PC-9 (cell line): ENCODE results near the gene HAL. TPM values are rescaled to one million over a fixed set of nuclear protein-coding genes. Genes with fewer than 3 reads are reported as not detected.

ENCODE experiments used
- BruUV-seq: library from RNA; stranded (reverse); fragments of 400-500 nt; replicated peaks from 2 replicates; lab custom pipeline; 2021; lab: Mats Ljungman, UMichigan
- CTCF ChIA-PET: fragments of 300-600 bp; sonication (Branson Sonifier 250); formaldehyde crosslinking; loops from one replicate; lab custom pipeline; 2022; ENCODE audit warnings: antibody characterized with exemption; lab: Charles Lee
- POLR2A ChIA-PET: fragments of 300-600 bp; sonication (Branson Sonifier 250); formaldehyde crosslinking; loops from one replicate; lab custom pipeline; 2022; ENCODE audit warnings: antibody characterized with exemption; ENCODE audit not compliant: unreplicated experiment; lab: Charles Lee
- DNase-seq, 2 experiments: peaks; one replicate each; pipeline versions ENCODE4 v3.0.0 to v3.0.0-alpha.2; 2015 to 2022; ENCODE audit warnings: mixed read lengths in 1 of 2
- H2AFZ ChIP-seq: fragments of 200-600 bp; sonication (generic); 2 replicates; pipeline ENCODE4 v1.8.1; 2017; ENCODE audit warnings: antibody characterized with exemption
- H3F3A ChIP-seq: fragments of 200-600 bp; sonication (generic); 2 replicates; pipeline ENCODE4 v1.8.1; 2017; ENCODE audit warnings: antibody characterized with exemption, mild to moderate bottlenecking, low read depth; ENCODE audit not compliant: insufficient read depth
- H3K27ac ChIP-seq: fragments of 200-600 bp; sonication (generic); 2 replicates; pipeline ENCODE4 v1.6.1; 2016; ENCODE audit warnings: mixed run types
- H3K27me3 ChIP-seq: fragments of 200-600 bp; sonication (generic); 2 replicates; pipeline ENCODE4 v1.6.1; 2016; ENCODE audit warnings: low read depth, mixed run types; ENCODE audit not compliant: insufficient read depth
- H3K36me3 ChIP-seq: fragments of 200-600 bp; sonication (generic); 2 replicates; pipeline ENCODE4 v1.6.1; 2016; ENCODE audit warnings: low read depth, mixed run types
- H3K4me1 ChIP-seq: fragments of 200-600 bp; sonication (generic); replicated peaks from 2 replicates; pipeline ENCODE4 v1.6.1; 2016; ENCODE audit warnings: mixed run types; ENCODE audit not compliant: insufficient read depth
- H3K4me2 ChIP-seq: fragments of 200-600 bp; sonication (generic); 2 replicates; pipeline ENCODE4 v1.6.1; 2017; ENCODE audit warnings: mixed run types
- H3K4me3 ChIP-seq: fragments of 200-600 bp; sonication (generic); 2 replicates; pipeline ENCODE4 v1.6.1; 2016; ENCODE audit warnings: mixed run types
- H3K79me2 ChIP-seq: fragments of 200-600 bp; sonication (generic); 2 replicates; pipeline ENCODE4 v1.6.1; 2017; ENCODE audit warnings: low read depth, mixed run types
- H3K9me2 ChIP-seq: fragments of 200-600 bp; sonication (generic); 2 replicates; pipeline ENCODE4 v1.8.1; 2017; ENCODE audit warnings: mild to moderate bottlenecking; ENCODE audit not compliant: insufficient read depth
- H3K9me3 ChIP-seq: fragments of 200-600 bp; sonication (generic); 2 replicates; pipeline ENCODE4 v1.8.1; 2016; ENCODE audit warnings: low read depth; ENCODE audit not compliant: insufficient read depth
- H4K20me1 ChIP-seq: fragments of 200-600 bp; sonication (generic); 2 replicates; pipeline ENCODE4 v1.8.1; 2017; ENCODE audit not compliant: insufficient read depth
- EZH2 ChIP-seq: fragments of 200-600 bp; sonication (generic); IDR thresholded peaks from 2 replicates; pipeline ENCODE4 v1.8.0; 2017; ENCODE audit warnings: antibody characterized with exemption, low read depth
- intact Hi-C: fragments of 100-400 bp; cut with micrococcal nuclease; formaldehyde crosslinking; loops from one replicate; pipeline ENCODE4 v1.10.0; 2022; ENCODE audit not compliant: unreplicated experiment
- total RNA-seq: library from RNA; stranded (reverse); gene quantifications from 2 replicates; pipeline ENCODE4 v1.2.3, GENCODE V29; 2021
- TF ChIP-seq, protein P1 (sequence below): fragments of 200-600 bp; sonication (generic); conservative IDR thresholded peaks from 2 replicates; pipeline ENCODE4 v1.6.1; 2017; ENCODE audit warnings: mixed run types, antibody characterized with exemption, mild to moderate bottlenecking, moderate library complexity

HAL gene
- total RNA-seq, 1 experiment from 2014 or later, result 1.3 TPM

- H3K9me3 ChIP-seq, result no peaks in the 10 kb centered on the region
- no peaks in the 10 kb centered on the region for H4K20me1 ChIP-seq
- no peaks in the 10 kb centered on the region for H3K79me2 ChIP-seq
- ChIA-PET CTCF (no interaction called here), POLR2A (interaction anchor here (0.6 kb wide), 1 partner anchor 279 kb away, joined by 3 read pairs; no protein-coding TSS in a partner anchor)
- no peak overlapping the region for H2AFZ ChIP-seq
- peak overlapping the region; percentile 48 for H3K27ac ChIP-seq
- H3K36me3 ChIP-seq, result no peaks in the 10 kb centered on the region
- no peak for TF ChIP-seq EZH2
- TF ChIP-seq, protein P1, sequence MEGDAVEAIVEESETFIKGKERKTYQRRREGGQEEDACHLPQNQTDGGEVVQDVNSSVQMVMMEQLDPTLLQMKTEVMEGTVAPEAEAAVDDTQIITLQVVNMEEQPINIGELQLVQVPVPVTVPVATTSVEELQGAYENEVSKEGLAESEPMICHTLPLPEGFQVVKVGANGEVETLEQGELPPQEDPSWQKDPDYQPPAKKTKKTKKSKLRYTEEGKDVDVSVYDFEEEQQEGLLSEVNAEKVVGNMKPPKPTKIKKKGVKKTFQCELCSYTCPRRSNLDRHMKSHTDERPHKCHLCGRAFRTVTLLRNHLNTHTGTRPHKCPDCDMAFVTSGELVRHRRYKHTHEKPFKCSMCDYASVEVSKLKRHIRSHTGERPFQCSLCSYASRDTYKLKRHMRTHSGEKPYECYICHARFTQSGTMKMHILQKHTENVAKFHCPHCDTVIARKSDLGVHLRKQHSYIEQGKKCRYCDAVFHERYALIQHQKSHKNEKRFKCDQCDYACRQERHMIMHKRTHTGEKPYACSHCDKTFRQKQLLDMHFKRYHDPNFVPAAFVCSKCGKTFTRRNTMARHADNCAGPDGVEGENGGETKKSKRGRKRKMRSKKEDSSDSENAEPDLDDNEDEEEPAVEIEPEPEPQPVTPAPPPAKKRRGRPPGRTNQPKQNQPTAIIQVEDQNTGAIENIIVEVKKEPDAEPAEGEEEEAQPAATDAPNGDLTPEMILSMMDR, result no peak
- DNase-seq, result peak in 1 of 2 experiments; percentile 69
- H3K4me3 ChIP-seq, result no peak overlapping the region
- intact Hi-C loops, result no loop called here
- peaks cover 39% of the 10 kb centered on the region for H3K4me1 ChIP-seq
- no TSS peak for BruUV-seq
- H3K27me3 ChIP-seq, result no peaks in the 10 kb centered on the region
- peaks cover 36% of the 10 kb centered on the region for H3F3A ChIP-seq
- H3K4me2 ChIP-seq, result peak overlapping the region; percentile 60
- no peaks in the 10 kb centered on the region for H3K9me2 ChIP-seq
These were observed 1.1 kb upstream of the HAL start for GRCh38 chr12:95997276-95997675.

DNA sequence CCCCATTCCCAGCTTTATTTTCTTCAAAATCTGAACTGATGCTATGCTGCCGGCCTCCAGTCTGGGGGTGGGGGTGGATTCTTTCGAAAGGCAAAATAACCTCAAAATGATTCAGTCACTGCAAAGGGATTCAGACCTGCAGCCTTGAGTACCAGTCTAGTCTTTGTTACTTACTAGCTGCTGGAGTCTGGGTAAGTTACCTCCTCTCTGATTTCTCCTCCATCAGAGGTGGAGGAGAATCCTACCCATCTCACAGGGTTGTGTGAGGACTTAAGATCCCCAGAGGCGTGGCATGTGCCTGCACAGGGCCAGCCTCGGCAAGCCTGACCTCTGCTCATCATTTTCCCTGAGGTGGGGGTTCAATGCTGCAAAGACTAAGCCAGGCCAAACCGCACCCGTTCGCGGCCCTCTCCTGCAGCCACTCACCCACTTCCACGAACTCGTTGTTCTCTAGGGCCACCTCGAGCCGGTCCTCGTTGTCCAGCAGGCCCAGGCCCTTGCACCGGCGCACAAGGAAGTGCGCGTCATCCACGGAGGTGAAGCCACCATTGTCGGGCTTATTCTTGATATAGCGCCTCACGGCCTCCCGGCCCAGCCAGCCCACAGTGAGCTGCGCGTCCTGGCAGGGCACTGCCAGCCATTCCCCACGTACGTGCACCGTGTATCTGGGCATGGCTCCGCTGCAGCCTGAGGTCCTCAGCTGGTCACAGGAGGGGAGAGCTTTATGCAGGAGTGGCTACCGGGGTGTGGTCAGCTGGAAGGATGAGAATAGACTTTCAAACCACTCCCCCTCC, 709 bp downstream of the HAL start:
- intact Hi-C loops, result no loop called here
- no peak for TF ChIP-seq EZH2
- TF ChIP-seq, protein P1, result no peak
- POLR2A ChIA-PET, result interaction anchor here (0.6 kb wide), 1 partner anchor 24 kb away, joined by 3 read pairs; no protein-coding TSS in a partner anchor

DNA sequence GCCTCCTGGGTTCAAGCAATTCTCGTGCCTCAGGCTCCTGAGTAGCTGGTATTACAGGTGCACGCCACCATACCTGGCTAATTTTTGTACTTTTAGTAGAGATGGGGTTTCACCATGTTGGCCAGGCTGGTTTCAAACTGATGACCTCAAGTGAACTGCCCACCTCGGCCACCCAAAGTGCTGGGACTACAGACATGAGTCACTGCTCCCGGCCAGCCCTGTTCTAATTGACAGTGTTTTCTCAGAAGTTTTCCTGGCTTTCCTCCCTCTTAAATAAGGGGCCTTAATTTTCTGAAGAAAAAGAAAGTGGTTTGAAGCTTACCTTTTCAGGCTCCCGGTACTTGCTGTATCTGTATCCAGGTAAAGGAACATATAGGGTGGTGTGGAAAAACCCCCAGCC, 1.7 kb downstream of the HAL start:
- H4K20me1 ChIP-seq, result no peaks in the 10 kb centered on the region
- TF ChIP-seq, protein P1, result no peak
- no peak for TF ChIP-seq EZH2
- H3K4me3 ChIP-seq, result no peak overlapping the region
- no peak for DNase-seq
- ChIA-PET POLR2A (interaction anchor here (0.6 kb wide), 1 partner anchor 18 kb away, joined by 3 read pairs; no protein-coding TSS in a partner anchor), CTCF (no interaction called here)
- BruUV-seq, result no TSS peak
- no peaks in the 10 kb centered on the region for H3K27me3 ChIP-seq
- no peaks in the 10 kb centered on the region for H3K36me3 ChIP-seq
- peaks cover 39% of the 10 kb centered on the region for H3K4me1 ChIP-seq
- H3K9me3 ChIP-seq, result no peaks in the 10 kb centered on the region
- no peaks in the 10 kb centered on the region for H3K79me2 ChIP-seq
- no peaks in the 10 kb centered on the region for H3K9me2 ChIP-seq
- H3K27ac ChIP-seq, result no peak overlapping the region
- intact Hi-C loops, result no loop called here
- H3K4me2 ChIP-seq, result no peak overlapping the region
- H3F3A ChIP-seq, result peaks cover 36% of the 10 kb centered on the region
- H2AFZ ChIP-seq, result no peak overlapping the region

More for the DNA sequence above, 709 bp downstream of the HAL start:
- Histone ChIP-seq H4K20me1 (no peaks in the 10 kb centered on the region), H3K4me2 (peak overlapping the region; percentile 60), H3K4me3 (no peak overlapping the region), H3K9me2 (no peaks in the 10 kb centered on the region), H3K79me2 (no peaks in the 10 kb centered on the region), H3K9me3 (no peaks in the 10 kb centered on the region), H3K36me3 (no peaks in the 10 kb centered on the region), H3K4me1 (peaks cover 39% of the 10 kb centered on the region), H3K27me3 (no peaks in the 10 kb centered on the region), H3F3A (peaks cover 36% of the 10 kb centered on the region), H2AFZ (no peak overlapping the region), H3K27ac (peak overlapping the region; percentile 48)
- no TSS peak for BruUV-seq
- DNase-seq, result no peak
- CTCF ChIA-PET, result no interaction called here
